ENCODE results near the gene DEDD. TPM values are rescaled to one million over a fixed set of nuclear protein-coding genes. Genes with fewer than 3 reads are reported as not detected.

The DEDD gene
- polyA plus RNA-seq, 3 donors: 40.9 to 56.3 (median 42.2) TPM

GRCh38 chr1:161174911-161175310 lies 42.4 kb upstream of the DEDD start:
- 99% methylated on average over 10 of the region's 11 CpGs for WGBS (ENCODE audit: insufficient coverage)
- H3K9ac ChIP-seq (ENCODE audit: insufficient read depth, low read length, poor library complexity, severe bottlenecking): no peak overlapping the region
- peak overlapping the region in 1 of 7 donors; percentile 8 for H3K27ac Mint-ChIP-seq
- DNase-seq: no peak
- TF ChIP-seq CTCF (IDR thresholded peaks at IDR 0.05): no peak
- peaks cover 20 to 23% of the 10 kb centered on the region in 2 donors for H3K4me1 ChIP-seq (ENCODE audit: control insufficient read depth in 1 of 2, insufficient read depth in 2 of 2, low read length in 2 of 2)
- H3K4me1 Mint-ChIP-seq: peaks cover 23% of the 10 kb centered on the region
- no peak overlapping the region for H3K4me2 ChIP-seq (replicated peaks; ENCODE audit: extremely low read depth, low read length, poor library complexity, severe bottlenecking)
- no peak overlapping the region for H3K27ac ChIP-seq (ENCODE audit: low read depth in 1 of 2, low read length in 2 of 2)
- H3K9me3 ChIP-seq (replicated peaks in 1 of 2; ENCODE audit: control insufficient read depth in 1 of 2, insufficient read depth in 1 of 2, low read length in 2 of 2): no peaks in the 10 kb centered on the region
- H3K4me3 ChIP-seq (replicated peaks in 1 of 3; ENCODE audit: low read depth in 2 of 3, low read length in 3 of 3): no peak overlapping the region
- H3K4me3 Mint-ChIP-seq: no peak overlapping the region
- H2AFZ ChIP-seq (ENCODE audit: insufficient read depth, low read depth, low read length, poor library complexity, severe bottlenecking): no peak overlapping the region
- peaks cover 55 to 61% of the 10 kb centered on the region in 2 donors for H3K36me3 ChIP-seq (replicated peaks in 1 of 2; ENCODE audit: control insufficient read depth in 1 of 2, insufficient read depth in 2 of 2, low read length in 2 of 2)
- peaks cover 55 to 61% of the 10 kb centered on the region in 2 donors for H3K36me3 Mint-ChIP-seq
- H3K9me3 Mint-ChIP-seq: no peaks in the 10 kb centered on the region
- H4K20me1 ChIP-seq (ENCODE audit: insufficient read depth, low read length): no peaks in the 10 kb centered on the region
- H3K27me3 ChIP-seq (ENCODE audit: control insufficient read depth in 2 of 2, insufficient read depth in 2 of 2, low read length in 2 of 2): no peaks in the 10 kb centered on the region
- peaks cover 19% of the 10 kb centered on the region for H3K79me2 ChIP-seq (ENCODE audit: insufficient read depth, low read length)
- intact Hi-C loops (cut with micrococcal nuclease): no loop called here
- no peaks in the 10 kb centered on the region for H3K27me3 Mint-ChIP-seq (ENCODE audit: low read depth in 3 of 3)

- intact Hi-C loops (cut with micrococcal nuclease): no loop called here
- WGBS (ENCODE audit: insufficient coverage): 95% methylated on average over 7 of the region's 11 CpGs
- Mint-ChIP-seq H3K27me3 (ENCODE audit: low read depth in 3 of 3) (no peaks in the 10 kb centered on the region), H3K27ac (peak overlapping the region in 1 of 7 donors; percentile 1), H3K4me1 (peaks cover 23% of the 10 kb centered on the region), H3K36me3 (peaks cover 61 to 70% of the 10 kb centered on the region in 2 donors), H3K4me3 (no peak overlapping the region), H3K9me3 (no peaks in the 10 kb centered on the region)
- Histone ChIP-seq H3K4me1 (ENCODE audit: control insufficient read depth in 1 of 2, insufficient read depth in 2 of 2, low read length in 2 of 2) (peaks cover 20 to 23% of the 10 kb centered on the region in 2 donors), H3K79me2 (ENCODE audit: insufficient read depth, low read length) (peaks cover 19% of the 10 kb centered on the region), H3K4me2 (replicated peaks; ENCODE audit: extremely low read depth, low read length, poor library complexity, severe bottlenecking) (no peak overlapping the region), H3K27ac (ENCODE audit: low read depth in 1 of 2, low read length in 2 of 2) (no peak overlapping the region), H3K27me3 (ENCODE audit: control insufficient read depth in 2 of 2, insufficient read depth in 2 of 2, low read length in 2 of 2) (no peaks in the 10 kb centered on the region), H4K20me1 (ENCODE audit: insufficient read depth, low read length) (no peaks in the 10 kb centered on the region), H3K9me3 (replicated peaks in 1 of 2; ENCODE audit: control insufficient read depth in 1 of 2, insufficient read depth in 1 of 2, low read length in 2 of 2) (no peaks in the 10 kb centered on the region), H3K36me3 (replicated peaks in 1 of 2; ENCODE audit: control insufficient read depth in 1 of 2, insufficient read depth in 2 of 2, low read length in 2 of 2) (peaks cover 55 to 72% of the 10 kb centered on the region in 2 donors), H3K4me3 (replicated peaks in 1 of 3; ENCODE audit: low read depth in 2 of 3, low read length in 3 of 3) (no peak overlapping the region), H3K9ac (ENCODE audit: insufficient read depth, low read length, poor library complexity, severe bottlenecking) (no peak overlapping the region), H2AFZ (ENCODE audit: insufficient read depth, low read depth, low read length, poor library complexity, severe bottlenecking) (no peak overlapping the region)
- no peak for DNase-seq
- TF ChIP-seq CTCF (IDR thresholded peaks at IDR 0.05): no peak
Observed at GRCh38 chr1:161173711-161174110, 41.2 kb upstream of the DEDD start.
